AG04450 (cell line): Measurements from ENCODE around the gene ZEB2. TPM values are rescaled to one million over a fixed set of nuclear protein-coding genes. Genes with fewer than 3 reads are reported as not detected.

Experiments
- CTCF ChIA-PET: fragments of 300-600, 350-600 bp; formaldehyde crosslinking; extraction: SDS; loops from one replicate; lab custom pipeline; 2022; ENCODE audit warnings: antibody characterized with exemption, inconsistent platforms; lab: Charles Lee
- POLR2A ChIA-PET: fragments of 350-600 bp; formaldehyde crosslinking; extraction: SDS; loops from one replicate; lab custom pipeline; 2021; ENCODE audit warnings: antibody characterized with exemption, inconsistent platforms; lab: Yijun Ruan, JAX
- DNase-seq: peaks from one replicate; pipeline ENCODE4 v3.0.0-alpha.2; 2011; ENCODE audit warnings: low read depth, low spot score
- H3K27ac ChIP-seq: one replicate; pipeline ENCODE4 v1.5.1; 2012; ENCODE audit warnings: low read depth, low read length, control low read depth
- H3K27me3 ChIP-seq: one replicate; pipeline ENCODE4 v1.6.0; 2012; ENCODE audit warnings: low read length; ENCODE audit not compliant: control insufficient read depth, insufficient read depth
- H3K4me3 ChIP-seq: 2 replicates; pipeline ENCODE4 v1.5.1; 2011; ENCODE audit warnings: mild to moderate bottlenecking, low read depth, low read length, control low read depth
- H3K9me3 ChIP-seq: 2 replicates; pipeline ENCODE4 v1.5.1; 2012; ENCODE audit warnings: low read length; ENCODE audit not compliant: control insufficient read depth, insufficient read depth
- polyA plus RNA-seq: library from polyadenylated mRNA; depleted of rRNA; stranded (reverse); fragments of >200 nt; gene quantifications from 2 replicates; pipeline ENCODE4 v1.2.3, GENCODE V29; 2011
- TF ChIP-seq, protein P1 (sequence below): IDR thresholded peaks from 2 replicates; pipeline ENCODE4 v1.5.1; 2011; ENCODE audit warnings: low read depth, low read length, control low read depth, inconsistent platforms

ZEB2 gene
- polyA plus RNA-seq, 1 experiment, result 41.7 TPM

DNA sequence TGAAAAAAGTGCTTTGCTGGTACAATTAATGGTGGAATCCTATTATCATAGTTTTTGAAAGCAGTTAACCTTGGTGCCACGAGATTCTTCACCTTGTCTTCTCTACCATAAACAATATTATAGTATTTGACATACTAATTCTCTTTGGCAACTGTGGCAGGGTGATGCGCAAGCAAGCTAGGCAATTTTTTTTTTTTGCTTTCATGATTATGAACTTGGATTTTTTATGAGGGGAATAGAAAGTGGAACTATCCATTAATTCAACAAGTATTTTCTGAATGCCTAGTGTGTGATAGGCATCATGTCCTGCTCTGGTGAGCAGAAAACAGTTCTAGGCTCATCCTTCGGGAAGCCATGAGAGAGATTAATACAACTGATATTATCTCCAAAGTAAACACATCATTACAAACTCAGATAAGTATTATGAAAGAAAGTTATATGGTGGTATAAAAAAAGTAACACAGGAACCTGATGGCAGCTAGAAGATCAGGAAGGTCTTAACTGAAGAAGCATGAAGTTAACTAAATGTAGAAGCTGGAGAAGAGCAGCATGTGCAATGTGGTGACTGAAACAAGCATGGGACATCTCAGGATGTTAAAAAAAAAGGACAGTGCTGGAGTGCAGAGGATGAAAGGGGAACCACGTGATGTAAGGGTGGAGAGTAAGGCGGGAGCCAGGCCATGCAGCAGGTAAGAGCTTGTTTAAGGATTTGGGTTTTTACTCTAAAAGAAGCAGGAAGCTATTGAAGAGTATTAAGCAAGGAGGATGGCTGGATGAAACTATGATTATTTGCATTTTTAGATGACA lies 113.7 kb downstream of the ZEB2 start:
- Histone ChIP-seq H3K27me3 (no peaks in the 10 kb centered on the region), H3K27ac (no peak overlapping the region), H3K4me3 (no peak overlapping the region), H3K9me3 (no peaks in the 10 kb centered on the region)
- TF ChIP-seq, protein P1, sequence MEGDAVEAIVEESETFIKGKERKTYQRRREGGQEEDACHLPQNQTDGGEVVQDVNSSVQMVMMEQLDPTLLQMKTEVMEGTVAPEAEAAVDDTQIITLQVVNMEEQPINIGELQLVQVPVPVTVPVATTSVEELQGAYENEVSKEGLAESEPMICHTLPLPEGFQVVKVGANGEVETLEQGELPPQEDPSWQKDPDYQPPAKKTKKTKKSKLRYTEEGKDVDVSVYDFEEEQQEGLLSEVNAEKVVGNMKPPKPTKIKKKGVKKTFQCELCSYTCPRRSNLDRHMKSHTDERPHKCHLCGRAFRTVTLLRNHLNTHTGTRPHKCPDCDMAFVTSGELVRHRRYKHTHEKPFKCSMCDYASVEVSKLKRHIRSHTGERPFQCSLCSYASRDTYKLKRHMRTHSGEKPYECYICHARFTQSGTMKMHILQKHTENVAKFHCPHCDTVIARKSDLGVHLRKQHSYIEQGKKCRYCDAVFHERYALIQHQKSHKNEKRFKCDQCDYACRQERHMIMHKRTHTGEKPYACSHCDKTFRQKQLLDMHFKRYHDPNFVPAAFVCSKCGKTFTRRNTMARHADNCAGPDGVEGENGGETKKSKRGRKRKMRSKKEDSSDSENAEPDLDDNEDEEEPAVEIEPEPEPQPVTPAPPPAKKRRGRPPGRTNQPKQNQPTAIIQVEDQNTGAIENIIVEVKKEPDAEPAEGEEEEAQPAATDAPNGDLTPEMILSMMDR, result no peak
- ChIA-PET POLR2A (no interaction called here), CTCF (interaction anchor here (0.6 kb wide), 1 partner anchor 388 kb away, joined by 3 read pairs; no protein-coding TSS in a partner anchor)
- no peak for DNase-seq

GRCh38 chr2:144405321-144405720 lies 114.6 kb downstream of the ZEB2 start:
- ChIA-PET CTCF (interaction anchor here (0.6 kb wide), 1 partner anchor 389 kb away, joined by 3 read pairs; no protein-coding TSS in a partner anchor), POLR2A (no interaction called here)
- Histone ChIP-seq H3K27me3 (no peaks in the 10 kb centered on the region), H3K27ac (no peak overlapping the region), H3K9me3 (no peaks in the 10 kb centered on the region), H3K4me3 (no peak overlapping the region)
- TF ChIP-seq, protein P1, result no peak
- DNase-seq, result no peak

- TF ChIP-seq, protein P1, result no peak
- POLR2A ChIA-PET, result no interaction called here
- Histone ChIP-seq H3K27ac (no peak overlapping the region), H3K27me3 (no peaks in the 10 kb centered on the region), H3K4me3 (no peak overlapping the region), H3K9me3 (no peaks in the 10 kb centered on the region)
- DNase-seq, result no peak
- CTCF ChIA-PET, result no interaction called here
Measured at GRCh38 chr2:144404586-144405314, 115.2 kb downstream of the ZEB2 start.

DNA sequence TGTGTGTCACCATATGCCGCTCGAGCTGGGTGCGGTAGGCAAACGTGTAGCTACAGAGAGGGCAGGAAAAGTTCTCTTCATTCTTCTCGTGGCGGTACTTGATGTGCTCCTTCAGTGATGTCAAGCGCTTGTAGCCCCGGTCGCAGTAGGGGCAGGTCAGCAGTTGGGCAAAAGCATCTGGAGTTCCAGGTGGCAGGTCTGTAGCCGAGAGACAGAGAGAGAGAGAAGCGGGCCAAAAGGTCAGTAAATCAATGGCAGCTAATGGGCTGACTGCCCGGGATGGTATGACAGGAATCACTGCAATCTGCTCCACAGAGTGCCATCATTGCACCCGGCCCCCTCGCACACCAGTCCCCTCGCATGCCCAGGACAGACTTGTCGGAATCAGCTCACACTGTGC lies 116.0 kb downstream of the ZEB2 start:
- TF ChIP-seq, protein P1, result no peak
- CTCF ChIA-PET, result no interaction called here
- POLR2A ChIA-PET, result no interaction called here

DNA sequence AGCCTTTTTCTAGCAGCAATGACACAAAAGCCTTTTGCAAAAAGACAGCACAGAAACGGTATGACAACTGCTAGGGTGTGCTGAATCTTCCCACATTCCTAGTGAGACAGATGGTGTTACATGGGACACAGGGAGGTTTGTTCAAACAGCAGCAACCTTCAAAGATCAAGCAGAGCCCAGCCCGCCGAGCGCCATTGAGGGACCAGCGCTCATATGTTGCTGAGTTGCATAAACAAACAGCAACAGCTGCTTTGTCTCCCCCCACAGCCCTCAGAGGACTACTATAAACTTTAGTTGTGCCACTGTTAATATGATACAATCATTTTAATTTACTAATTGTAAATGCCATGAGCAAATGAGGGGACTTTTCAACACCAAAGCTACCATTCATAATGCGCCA lies 117.7 kb downstream of the ZEB2 start:
- H3K9me3 ChIP-seq, result no peaks in the 10 kb centered on the region
- TF ChIP-seq, protein P1, result no peak
- no peak for DNase-seq
- H3K27ac ChIP-seq, result no peak overlapping the region
- CTCF ChIA-PET, result no interaction called here
- POLR2A ChIA-PET, result no interaction called here
- H3K27me3 ChIP-seq, result no peaks in the 10 kb centered on the region
- H3K4me3 ChIP-seq, result no peak overlapping the region

More for the DNA sequence above, 116.0 kb downstream of the ZEB2 start:
- H3K4me3 ChIP-seq, result no peak overlapping the region
- no peaks in the 10 kb centered on the region for H3K9me3 ChIP-seq
- DNase-seq, result no peak
- H3K27ac ChIP-seq, result no peak overlapping the region
- no peaks in the 10 kb centered on the region for H3K27me3 ChIP-seq
